HepG2 (cell line): Measurements from ENCODE around the gene RHBDD1. TPM values are rescaled to one million over a fixed set of nuclear protein-coding genes. Genes with fewer than 3 reads are reported as not detected.
A peak's percentile ranks its signal among the peaks of the same experiment; 100 is the strongest.

Experiments
- DMTF1 ChIP-seq: sonication (generic); formaldehyde crosslinking; IDR thresholded peaks from 2 replicates; pipeline ENCODE4 v1.4.0; 2020; ENCODE audit warnings: mild to moderate bottlenecking, missing genetic modification reagents
- FOSL2 ChIP-seq: sonication (generic); formaldehyde crosslinking; IDR thresholded peaks from 2 replicates; pipeline ENCODE4 v1.4.0; 2020; ENCODE audit warnings: missing genetic modification reagents
- HES4 ChIP-seq: sonication (generic); formaldehyde crosslinking; IDR thresholded peaks from 2 replicates; pipeline ENCODE4 v1.9.0; 2021; ENCODE audit warnings: mild to moderate bottlenecking, missing genetic modification reagents, borderline replicate concordance
- HINFP ChIP-seq: sonication (generic); formaldehyde crosslinking; IDR thresholded peaks from 2 replicates; pipeline ENCODE4 v1.4.0; 2020; ENCODE audit warnings: low read depth, mild to moderate bottlenecking, missing genetic modification reagents
- HNRNPL ChIP-seq: fragments of 200-400 bp; formaldehyde crosslinking; IDR thresholded peaks from 2 replicates; pipeline ENCODE4 v1.6.1; 2017; ENCODE audit warnings: mild to moderate bottlenecking, low read depth, low read length
- HOXA9 ChIP-seq: sonication (generic); formaldehyde crosslinking; IDR thresholded peaks from 2 replicates; pipeline ENCODE4 v1.8.1; 2022; ENCODE audit warnings: missing genetic modification reagents, mild to moderate bottlenecking, moderate library complexity, borderline replicate concordance
- KDM2A ChIP-seq: sonication (generic); formaldehyde crosslinking; IDR thresholded peaks from 2 replicates; pipeline ENCODE4 v1.4.0; 2020; ENCODE audit warnings: low read depth, missing genetic modification reagents, borderline replicate concordance
- KLF15 ChIP-seq: sonication (generic); formaldehyde crosslinking; IDR thresholded peaks from 2 replicates; pipeline ENCODE4 v1.8.1; 2023; ENCODE audit warnings: borderline replicate concordance, mild to moderate bottlenecking, inconsistent platforms, missing genetic modification reagents, mixed read lengths
- MBD4 ChIP-seq: IDR thresholded peaks from 2 replicates; pipeline ENCODE4 v1.6.1; 2012; ENCODE audit warnings: low read length, inconsistent platforms, borderline replicate concordance
- MIXL1 ChIP-seq: IDR thresholded peaks from 2 replicates; pipeline ENCODE4 v1.6.1; 2016
- MLLT10 ChIP-seq: sonication (generic); formaldehyde crosslinking; IDR thresholded peaks from 2 replicates; pipeline ENCODE4 v1.4.0; 2020; ENCODE audit warnings: missing genetic modification reagents
- SETDB1 ChIP-seq: sonication (generic); formaldehyde crosslinking; IDR thresholded peaks from 2 replicates; pipeline ENCODE4 v1.5.1; 2020; ENCODE audit warnings: missing genetic modification reagents, mild to moderate bottlenecking, borderline replicate concordance
- TBP ChIP-seq: sonication (generic); formaldehyde crosslinking; IDR thresholded peaks from 2 replicates; pipeline ENCODE4 v1.5.0; 2020; ENCODE audit warnings: missing genetic modification reagents
- TFDP2 ChIP-seq: sonication (generic); formaldehyde crosslinking; IDR thresholded peaks from 2 replicates; pipeline ENCODE4 v1.4.0; 2020; ENCODE audit warnings: missing genetic modification reagents
- ZBTB37 ChIP-seq: sonication (generic); formaldehyde crosslinking; IDR thresholded peaks from 2 replicates; pipeline ENCODE4 v1.4.0; 2020; ENCODE audit warnings: mild to moderate bottlenecking, missing genetic modification reagents
- ZBTB7A ChIP-seq: sonication (generic); formaldehyde crosslinking; IDR thresholded peaks from 2 replicates; pipeline ENCODE4 v1.8.0; 2022; ENCODE audit warnings: mild to moderate bottlenecking, missing genetic modification reagents
- ZNF138 ChIP-seq: sonication (generic); formaldehyde crosslinking; IDR thresholded peaks from 2 replicates; pipeline ENCODE4 v1.5.0; 2020; ENCODE audit warnings: mild to moderate bottlenecking, low read depth, missing genetic modification reagents
- ZNF18 ChIP-seq: sonication (generic); formaldehyde crosslinking; IDR thresholded peaks from 2 replicates; pipeline ENCODE4 v1.8.0; 2022; ENCODE audit warnings: mild to moderate bottlenecking, missing genetic modification reagents; ENCODE audit not compliant: insufficient replicate concordance
- ZNF616 ChIP-seq: sonication (generic); formaldehyde crosslinking; IDR thresholded peaks from 2 replicates; pipeline ENCODE4 v1.5.0; 2020; ENCODE audit warnings: low read depth, mild to moderate bottlenecking, missing genetic modification reagents
- ZNF746 ChIP-seq: sonication (generic); formaldehyde crosslinking; IDR thresholded peaks from 2 replicates; pipeline ENCODE4 v1.8.0; 2022; ENCODE audit warnings: mild to moderate bottlenecking, missing genetic modification reagents
- ZNF776 ChIP-seq: sonication (generic); formaldehyde crosslinking; IDR thresholded peaks from 2 replicates; pipeline ENCODE4 v1.4.0; 2020; ENCODE audit warnings: mild to moderate bottlenecking, missing genetic modification reagents
- polyA plus RNA-seq, 8 experiments: library from polyadenylated mRNA; depleted of rRNA in 3 of 8; stranded (reverse) in 7 of 8; unstranded in 1 of 8; fragments of >200 nt; fragmentation: Illumina TruSeq in 4 of 8; extraction: Trizol in 4 of 8; gene quantifications; 2 replicates each; pipeline versions ENCODE4 v1.2.1 to v1.2.3, GENCODE V29; 2011 to 2016; ENCODE audit warnings: low read depth in 4 of 8, missing spikeins in 1 of 8, mixed read lengths in 1 of 8; ENCODE audit not compliant: insufficient read depth in 1 of 8
- total RNA-seq, 5 experiments: library from RNA; depleted of rRNA; stranded (reverse); fragments of >200 nt; fragmentation: Illumina TruSeq; extraction: Trizol; gene quantifications; 2 replicates each; pipeline ENCODE4 v1.2.3, GENCODE V29; 2016; ENCODE audit warnings: low read depth in 1 of 5

The RHBDD1 gene
- total and polyA plus RNA-seq, 2 of the 13 experiments (the other 11 are each of a cell fraction or from before 2014, with no cell fraction given): 8.2 to 9.5 TPM

- TF ChIP-seq ZNF18: no peak
- TF ChIP-seq KDM2A: peak; percentile 63; the same call in 1 of the 2 replicates
- no peak for TF ChIP-seq FOSL2
- TF ChIP-seq ZBTB7A: no peak; the same call in 1 of the 2 replicates
- TF ChIP-seq MBD4: no peak
- no peak for TF ChIP-seq ZNF776 (CRISPR knock-in tag)
- no peak for TF ChIP-seq ZNF138 (CRISPR knock-in tag)
- no peak for TF ChIP-seq ZBTB37 (CRISPR knock-in tag)
- TF ChIP-seq HINFP (CRISPR knock-in tag): no peak
- TF ChIP-seq DMTF1 (CRISPR knock-in tag): no peak
- TF ChIP-seq ZNF746 (CRISPR knock-in tag): peak; percentile 46; the same call in 1 of the 2 replicates
- TF ChIP-seq HOXA9: no peak
- no peak for TF ChIP-seq HES4 (CRISPR knock-in tag)
- peak; percentile 5; the same call in 1 of the 2 replicates for TF ChIP-seq MIXL1 (CRISPR knock-in tag)
- no peak for TF ChIP-seq TBP (CRISPR knock-in tag)
- TF ChIP-seq KLF15 (CRISPR knock-in tag): no peak
- TF ChIP-seq HNRNPL: peak; percentile 72; the same call in 1 of the 2 replicates
- TF ChIP-seq MLLT10: no peak
- peak; percentile 15; the same call in 1 of the 2 replicates for TF ChIP-seq TFDP2
- no peak for TF ChIP-seq SETDB1 (CRISPR knock-in tag)
- TF ChIP-seq ZNF616 (CRISPR knock-in tag): 0 out of 2 replicates have a peak, but pooled peaks have one; percentile 63
Observed at GRCh38 chr2:226800941-226801784, 34.7 kb upstream of the RHBDD1 start (continued).
